HCEC 1CT (cell line): Measurements from ENCODE around the gene MSH2.
"Not testable (repeated sequence)": the region's sequence is repeated elsewhere in the genome, so short reads cannot be mapped to it uniquely, and the experiment has no call there.

Experiments used
- DNase-seq: peaks from one replicate; pipeline ENCODE4 v3.0.0-alpha.2; 2017

MSH2 gene

DNA sequence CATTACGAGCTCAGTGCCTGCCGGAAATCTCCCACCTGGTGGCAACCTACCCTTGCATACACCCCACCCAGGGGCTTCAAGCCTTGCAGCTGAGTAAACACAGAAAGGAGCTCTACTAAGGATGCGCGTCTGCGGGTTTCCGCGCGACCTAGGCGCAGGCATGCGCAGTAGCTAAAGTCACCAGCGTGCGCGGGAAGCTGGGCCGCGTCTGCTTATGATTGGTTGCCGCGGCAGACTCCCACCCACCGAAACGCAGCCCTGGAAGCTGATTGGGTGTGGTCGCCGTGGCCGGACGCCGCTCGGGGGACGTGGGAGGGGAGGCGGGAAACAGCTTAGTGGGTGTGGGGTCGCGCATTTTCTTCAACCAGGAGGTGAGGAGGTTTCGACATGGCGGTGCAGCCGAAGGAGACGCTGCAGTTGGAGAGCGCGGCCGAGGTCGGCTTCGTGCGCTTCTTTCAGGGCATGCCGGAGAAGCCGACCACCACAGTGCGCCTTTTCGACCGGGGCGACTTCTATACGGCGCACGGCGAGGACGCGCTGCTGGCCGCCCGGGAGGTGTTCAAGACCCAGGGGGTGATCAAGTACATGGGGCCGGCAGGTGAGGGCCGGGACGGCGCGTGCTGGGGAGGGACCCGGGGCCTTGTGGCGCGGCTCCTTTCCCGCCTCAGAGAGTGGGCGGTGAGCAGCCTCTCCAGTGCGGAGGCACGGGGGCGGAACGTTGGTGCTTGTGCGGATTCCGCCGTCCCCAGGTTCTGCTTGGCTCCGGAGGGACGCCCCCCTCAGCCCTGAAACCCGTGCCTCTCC is at the start of gene MSH2:
Gene MSH2, plus strand, starts transcription at position 352 of the 804 bp plus-strand sequence. Its CDS starts 36 bp downstream, at position 388.
- peak; percentile 92 for DNase-seq

DNA sequence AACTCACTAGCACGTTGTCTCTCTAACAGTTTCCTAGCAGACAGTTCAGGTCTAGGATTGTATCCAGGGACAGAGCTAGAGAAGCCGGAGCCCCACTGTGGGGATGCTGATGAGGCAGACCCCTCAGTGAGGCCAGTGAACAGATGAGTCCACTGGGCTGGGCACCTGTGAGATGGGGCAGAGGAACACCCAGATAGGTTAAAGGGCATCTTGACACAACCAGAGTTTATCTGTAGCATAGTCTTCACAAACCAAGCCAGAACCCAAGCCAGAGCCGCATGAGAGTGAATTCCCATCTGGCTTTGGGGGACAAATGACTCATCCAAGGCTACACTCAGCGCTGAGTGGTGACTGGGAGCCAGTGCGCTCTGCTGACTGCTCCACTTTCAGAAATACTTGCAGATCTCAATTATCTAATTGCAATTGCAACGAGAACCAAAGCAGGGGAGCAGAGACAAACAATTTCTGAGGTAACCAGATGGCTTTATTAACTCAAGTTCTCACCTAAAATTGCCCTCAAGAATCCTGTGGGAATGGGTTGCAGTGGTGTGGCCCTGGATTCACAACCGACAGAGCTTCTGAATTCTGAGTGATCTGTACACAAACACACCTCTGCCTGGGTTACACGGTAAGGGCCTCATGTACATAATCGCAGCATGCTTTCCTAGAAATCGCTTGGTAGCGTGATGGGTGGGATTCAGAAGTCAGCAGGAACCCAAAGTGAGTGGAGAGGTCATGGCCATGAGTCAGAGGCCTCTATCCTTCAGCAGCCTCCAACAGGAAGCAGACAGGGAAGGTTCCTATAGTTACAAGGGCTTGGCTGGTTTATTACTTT is 48.7 kb upstream of the MSH2 start:
- peak; percentile 50 for DNase-seq

DNA sequence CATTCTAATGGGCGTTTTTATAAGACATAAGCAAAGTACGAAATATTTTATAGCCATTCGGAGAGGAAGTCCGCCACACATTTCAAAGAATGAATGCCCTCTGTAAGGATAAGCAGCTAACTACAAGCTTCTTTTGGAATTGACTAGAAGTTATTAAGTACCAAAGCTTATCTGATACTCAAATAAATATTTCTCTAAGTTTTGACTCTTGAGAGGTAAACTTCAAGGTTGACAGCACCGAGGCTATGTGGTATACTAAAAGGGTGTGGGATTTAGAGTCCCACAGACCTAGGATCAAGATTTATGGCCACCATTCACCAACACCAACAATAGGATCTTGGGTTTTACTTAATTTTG is 48.1 kb upstream of the MSH2 start:
- no peak for DNase-seq

DNA sequence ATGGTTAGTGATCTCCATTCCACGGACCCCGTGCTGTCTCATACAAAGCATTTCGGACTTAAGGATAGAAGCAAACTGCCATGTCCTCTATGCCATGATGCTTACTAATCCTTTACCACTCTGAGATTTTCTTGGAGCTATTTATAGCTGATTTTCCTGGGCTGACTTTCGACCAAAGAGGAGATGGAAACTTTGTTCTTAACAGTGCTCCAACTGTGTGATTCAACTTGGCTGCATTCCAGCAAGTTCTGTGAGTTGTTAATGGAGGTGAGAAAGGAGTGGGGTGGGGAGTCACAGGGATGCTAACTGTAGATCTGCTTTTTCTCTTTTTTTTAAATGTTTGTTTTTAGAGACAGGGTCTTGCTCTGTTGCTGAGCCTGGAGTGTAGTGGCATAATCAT is 45.5 kb upstream of the MSH2 start:
- peak; percentile 22 for DNase-seq

DNA sequence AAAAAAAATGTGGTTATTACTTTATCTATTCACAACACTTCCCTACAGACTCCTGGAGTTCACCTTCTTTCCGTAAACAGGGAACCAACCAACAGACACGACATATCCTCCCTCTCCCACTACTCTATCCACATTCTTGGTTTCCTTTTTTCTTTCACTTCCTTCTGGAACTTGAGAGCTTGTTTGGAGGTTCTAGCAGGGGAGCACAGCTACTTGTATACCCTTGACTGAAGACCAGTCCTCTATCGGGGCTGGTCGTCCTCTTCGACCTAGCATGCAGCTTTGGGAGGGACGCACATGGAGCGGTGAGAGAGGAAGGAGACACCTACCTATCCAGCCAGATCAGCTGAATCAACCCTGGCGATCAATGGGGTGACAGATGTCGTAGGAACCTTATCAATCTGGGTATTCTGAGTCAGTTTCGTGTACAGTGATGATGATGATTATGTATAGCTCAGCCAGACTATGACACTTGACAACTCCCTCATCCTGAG is 43.5 kb upstream of the MSH2 start:
- no peak for DNase-seq

DNA sequence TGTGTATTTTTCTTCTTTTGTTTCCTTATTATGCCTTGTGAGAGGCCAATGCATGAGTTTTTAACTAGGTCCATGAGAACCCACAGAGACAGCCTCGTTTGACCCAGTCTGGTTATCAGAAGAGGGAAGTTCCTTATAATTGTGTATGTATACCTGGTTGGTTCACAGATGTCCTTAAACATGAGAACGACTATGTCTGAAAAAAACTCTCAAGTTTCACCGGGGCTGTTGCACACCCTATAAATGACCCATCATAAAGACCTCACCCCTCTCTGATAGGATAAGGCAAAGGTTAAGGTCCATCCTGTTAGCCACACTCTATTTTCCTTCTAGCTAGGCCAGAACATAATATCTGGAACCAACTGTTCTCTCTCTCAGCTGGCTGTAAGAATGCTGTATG is 42.7 kb upstream of the MSH2 start:
- no peak for DNase-seq

DNA sequence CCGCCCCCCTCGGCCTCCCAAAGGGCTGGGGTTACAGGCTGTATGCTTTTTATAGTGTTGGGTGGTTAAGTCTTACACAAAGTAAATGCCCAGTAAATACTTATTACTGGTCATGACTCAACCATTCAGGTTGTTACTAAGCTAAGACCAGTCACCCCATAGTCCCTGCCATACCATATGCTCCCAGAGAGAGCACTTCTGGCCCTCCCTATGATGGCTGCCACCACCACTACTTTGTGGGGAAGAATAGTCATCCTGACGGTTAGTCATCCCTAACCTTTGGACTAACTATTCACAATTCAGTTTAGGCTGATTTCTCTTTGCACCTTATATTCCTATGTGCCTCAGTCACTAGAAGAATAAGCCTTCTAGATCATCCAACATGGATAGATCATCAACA is 42.0 kb upstream of the MSH2 start:
- peak; percentile 92 for DNase-seq

DNA sequence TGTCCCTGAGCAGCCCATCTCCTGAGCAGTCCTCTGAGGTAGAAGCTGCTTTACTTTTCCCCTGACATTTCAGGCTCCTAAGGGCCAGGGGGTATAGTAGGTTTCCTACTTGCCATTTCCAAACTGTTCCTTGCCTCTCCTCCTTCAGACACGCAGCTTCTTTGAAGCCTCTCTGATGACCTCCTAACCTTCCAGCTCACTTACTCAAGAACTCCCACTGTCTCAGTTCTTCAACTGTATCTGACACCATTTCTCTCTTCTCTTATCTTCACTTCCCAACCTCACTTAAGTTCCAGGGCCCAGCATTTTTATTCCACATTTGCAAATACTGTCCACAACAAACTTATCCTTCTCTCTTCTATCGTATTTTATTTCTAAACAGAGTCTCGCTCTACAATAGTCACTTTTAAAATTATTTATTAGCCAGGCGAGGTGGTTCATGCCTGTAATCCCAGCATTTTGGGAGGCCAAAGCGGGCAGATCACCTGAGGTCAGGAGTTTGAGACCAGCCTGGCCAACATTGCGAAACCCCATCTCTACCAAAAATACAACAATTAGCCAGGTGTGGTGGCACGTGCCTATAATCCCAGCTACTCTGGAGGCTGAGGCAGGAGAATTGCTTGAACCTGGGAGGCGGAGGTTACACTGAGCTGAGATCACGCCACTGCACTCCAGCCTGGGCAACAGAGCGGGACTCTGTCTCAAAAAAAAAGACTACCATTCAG is 41.3 kb upstream of the MSH2 start:
- not testable (repeated sequence) for DNase-seq

DNA sequence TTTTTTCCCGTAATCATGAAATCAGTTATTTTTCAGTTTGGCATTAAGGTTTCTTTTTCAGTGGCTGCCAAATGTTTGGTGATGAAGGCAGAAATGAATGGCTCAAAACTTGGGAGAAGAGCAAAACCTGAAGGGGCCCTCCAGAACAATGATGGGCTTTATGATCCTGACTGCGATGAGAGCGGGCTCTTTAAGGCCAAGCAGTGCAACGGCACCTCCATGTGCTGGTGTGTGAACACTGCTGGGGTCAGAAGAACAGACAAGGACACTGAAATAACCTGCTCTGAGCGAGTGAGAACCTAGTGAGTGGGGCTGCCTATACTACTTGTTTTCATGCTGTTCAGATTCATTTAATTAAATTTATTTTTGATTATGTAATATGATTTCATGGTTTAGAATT is 29.2 kb upstream of the MSH2 start:
- no peak for DNase-seq

DNA sequence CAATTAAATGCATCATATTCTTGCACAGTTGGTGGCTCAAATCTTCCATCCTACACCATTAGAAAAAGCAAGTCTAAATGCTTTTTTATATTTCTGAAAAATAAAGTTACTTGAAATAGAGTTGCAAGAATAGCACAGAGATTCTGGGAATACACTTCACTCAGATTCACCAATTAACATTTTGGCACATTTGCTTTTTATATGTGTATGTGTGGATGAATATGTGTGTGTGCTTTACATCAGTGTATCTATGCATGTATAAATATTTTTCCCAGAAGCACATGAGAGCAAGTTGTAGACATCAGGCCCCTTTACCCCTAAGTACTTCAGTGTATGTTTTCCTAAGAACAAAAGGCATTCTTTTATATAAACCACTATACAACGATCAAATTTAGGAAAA is 27.6 kb upstream of the MSH2 start:
- no peak for DNase-seq

DNA sequence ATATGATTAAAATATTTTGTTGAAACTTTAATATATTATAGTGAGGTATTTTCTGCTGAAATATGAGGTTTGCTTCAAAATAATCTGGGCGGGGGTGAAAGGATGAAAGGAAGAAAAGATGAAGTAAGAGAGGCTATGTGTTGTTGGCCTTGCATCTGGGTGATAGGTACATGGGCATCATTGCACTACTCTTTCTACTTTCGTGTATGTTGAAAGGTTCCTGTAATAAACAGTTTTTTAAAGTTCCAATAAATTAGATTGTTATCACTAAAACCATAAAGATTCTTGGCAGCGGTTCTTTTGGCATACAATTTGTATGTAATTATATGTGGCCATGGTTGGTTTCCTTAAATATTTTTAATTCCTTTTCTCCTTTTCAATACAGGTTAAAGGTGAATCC is 23.6 kb upstream of the MSH2 start:
- DNase-seq: no peak

DNA sequence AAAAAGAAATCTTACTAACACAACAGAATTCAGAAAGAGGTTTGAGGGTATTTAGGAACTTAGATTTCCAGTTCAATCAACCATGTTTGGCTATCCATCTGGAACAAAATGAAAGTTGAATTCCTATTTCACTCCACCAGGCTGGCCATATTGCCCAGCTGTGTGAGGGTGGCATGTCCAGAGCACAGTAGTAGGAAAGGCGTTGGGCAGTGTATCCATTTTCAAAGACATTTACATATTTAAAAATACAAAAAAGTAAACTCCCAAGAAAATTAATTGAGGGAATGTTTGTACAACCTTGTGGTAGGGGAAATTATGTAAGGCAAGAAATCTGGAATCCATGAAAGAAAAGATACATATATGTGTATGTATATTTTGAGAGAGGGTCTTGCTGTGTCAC is 21.5 kb upstream of the MSH2 start:
- DNase-seq: no peak

DNA sequence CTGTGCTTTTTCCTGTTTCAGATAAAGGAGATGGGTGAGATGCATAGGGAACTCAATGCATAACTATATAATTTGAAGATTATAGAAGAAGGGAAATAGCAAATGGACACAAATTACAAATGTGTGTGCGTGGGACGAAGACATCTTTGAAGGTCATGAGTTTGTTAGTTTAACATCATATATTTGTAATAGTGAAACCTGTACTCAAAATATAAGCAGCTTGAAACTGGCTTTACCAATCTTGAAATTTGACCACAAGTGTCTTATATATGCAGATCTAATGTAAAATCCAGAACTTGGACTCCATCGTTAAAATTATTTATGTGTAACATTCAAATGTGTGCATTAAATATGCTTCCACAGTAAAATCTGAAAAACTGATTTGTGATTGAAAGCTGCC is 16.4 kb upstream of the MSH2 start:
- DNase-seq: no peak

DNA sequence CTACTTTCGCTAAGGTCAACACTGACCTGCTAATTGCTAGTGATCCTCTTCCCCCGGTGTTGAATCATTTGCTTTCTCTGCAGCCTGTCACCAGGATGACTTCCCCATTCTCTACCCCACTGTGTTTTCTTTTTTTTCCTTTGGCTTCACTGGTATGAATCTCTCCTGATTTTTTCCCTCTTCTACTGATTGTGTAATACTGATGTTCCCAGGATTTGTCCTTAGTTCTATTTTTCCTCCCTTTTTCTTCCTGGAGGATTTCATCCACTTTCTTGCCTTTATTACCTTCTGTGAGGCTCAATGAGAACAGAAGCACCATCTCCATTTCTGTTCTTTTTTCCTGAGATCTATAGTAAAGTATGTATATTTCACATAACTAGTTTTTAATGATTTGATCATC is 14.1 kb upstream of the MSH2 start:
- DNase-seq: no peak

DNA sequence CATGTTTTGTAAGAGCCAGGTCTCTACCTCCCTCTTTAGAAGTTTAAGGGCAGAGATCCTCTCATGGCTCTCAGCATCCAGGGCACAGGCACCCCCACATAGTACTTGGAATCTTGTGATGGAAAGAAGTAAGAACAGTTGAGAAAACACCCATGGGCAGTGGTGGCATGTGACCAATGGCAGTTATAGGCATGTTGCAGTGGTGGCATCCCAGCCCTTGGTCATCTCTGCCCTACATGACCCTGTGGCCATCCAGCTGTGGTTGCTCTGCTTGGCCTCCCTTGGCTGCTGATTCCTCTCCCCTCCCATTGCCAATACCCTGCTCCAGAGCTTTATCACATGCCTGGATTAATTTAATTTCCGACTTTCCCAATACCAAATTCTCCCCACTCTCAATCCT is 13.3 kb upstream of the MSH2 start:
- no peak for DNase-seq

DNA sequence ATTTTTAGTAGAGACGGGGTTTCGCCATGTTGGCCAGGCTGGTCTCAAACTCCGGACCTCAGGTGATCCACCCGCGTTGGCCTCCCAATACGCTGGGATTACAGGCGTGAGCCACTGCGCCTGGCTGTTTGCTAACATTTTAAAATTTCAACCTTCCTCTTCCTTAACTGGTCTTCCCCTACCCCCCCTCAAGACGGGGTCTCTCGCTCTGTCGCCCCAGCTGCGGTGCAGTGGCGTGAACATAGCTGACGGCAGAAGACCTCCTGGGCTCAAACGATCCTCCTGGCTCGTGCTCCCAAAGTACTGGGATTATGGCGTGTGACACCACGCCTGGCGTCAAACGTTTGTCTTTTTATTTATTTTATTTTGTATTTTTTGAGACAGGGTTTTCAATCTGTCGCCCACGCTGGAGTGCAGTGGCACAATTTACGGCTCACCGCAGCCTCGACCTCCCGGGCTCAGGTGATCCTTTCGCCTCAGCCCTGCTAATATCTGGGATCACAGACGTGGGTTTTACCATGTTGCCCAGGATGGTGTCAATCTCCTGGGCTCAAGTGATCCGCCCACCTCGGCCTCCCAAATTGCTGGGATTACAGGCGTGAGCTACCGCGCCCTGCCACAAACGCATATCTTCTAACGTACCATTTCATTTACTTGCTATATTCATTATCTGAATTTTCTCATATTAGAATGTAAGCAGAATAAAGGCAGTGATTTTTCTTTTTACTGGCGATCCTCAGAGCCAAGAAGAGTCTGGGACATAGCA is 984 bp upstream of the MSH2 start:
- DNase-seq: no peak

DNA sequence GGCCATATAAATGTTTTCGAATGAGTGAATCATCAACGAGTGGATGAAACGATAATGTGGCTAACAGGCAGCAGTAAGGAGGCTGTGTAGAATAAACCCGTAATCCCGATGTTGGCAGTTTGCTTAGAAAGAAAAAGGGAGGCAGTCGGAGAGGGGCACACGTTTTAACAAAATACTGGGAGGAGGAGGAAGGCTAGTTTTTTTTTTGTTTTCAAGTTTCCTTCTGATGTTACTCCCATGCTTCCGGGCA is 476 bp upstream of the MSH2 start:
- DNase-seq: peak; percentile 6

DNA sequence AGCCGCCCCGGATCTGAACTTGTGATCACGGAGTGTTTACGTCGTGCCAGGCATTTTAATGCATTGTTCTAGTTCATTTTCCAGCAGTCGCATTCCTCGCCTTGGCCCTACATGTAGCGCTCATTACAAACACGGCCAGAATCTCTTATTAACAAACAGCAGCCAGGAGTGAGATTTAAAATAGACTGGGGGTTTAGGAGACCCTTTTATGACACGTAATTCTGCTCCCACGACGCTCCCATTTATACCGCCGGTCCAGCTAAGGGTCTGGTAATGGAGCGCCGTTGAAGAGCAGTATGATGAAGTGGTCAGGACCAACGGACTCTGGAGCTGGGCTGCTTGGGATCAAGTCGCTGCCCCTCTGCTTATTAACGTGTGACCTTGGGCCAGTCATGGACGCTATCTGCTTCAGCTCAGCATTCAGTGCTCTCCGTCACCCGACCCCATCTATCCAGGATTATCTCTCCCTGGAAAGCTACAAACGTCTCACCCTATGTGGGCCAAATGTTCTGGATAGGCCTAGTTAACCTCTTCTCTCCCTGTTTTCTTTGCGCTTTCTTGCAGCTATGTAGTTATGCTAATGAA is 745 bp downstream of the MSH2 start:
- no peak for DNase-seq

DNA sequence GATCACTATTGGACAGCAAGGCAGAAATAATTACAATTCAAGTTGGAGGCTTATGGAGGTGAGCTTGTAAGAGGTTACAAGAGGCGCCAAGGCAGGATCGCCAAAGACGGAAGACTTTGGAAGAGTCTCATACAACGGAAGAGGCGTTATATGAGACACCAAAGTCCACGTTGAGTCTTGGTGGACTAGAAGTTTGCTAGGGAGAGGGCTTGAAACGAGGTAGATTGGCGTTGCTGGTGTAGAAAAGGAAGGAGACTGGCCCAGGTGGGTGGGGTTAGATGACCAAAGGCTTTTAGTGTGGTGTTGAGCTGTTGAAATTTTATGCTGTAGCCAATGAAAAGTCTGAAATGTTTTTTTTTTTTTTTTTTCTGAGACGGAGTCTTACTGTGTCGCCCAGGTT is 1.4 kb downstream of the MSH2 start:
- DNase-seq: no peak

DNA sequence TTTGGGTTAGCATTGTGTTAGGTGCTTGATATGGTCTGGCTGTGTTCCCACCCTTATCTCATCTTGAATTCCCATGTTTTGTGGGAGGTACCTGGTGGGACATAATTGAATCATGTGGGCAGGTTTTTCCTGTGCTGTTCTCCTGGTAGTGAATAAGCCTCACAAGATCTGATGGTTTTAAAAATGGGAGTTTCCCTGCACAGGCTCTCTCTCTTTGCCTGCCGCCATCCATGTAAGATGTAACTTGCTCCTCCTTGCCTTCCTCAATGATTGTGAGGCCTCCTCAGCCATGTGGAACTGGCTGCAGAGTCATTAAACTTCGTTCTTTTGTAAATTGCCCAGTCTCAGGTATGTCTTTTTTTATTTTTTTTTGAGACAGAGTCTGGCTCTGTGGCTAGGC is 2.8 kb downstream of the MSH2 start:
- DNase-seq: no peak

DNA sequence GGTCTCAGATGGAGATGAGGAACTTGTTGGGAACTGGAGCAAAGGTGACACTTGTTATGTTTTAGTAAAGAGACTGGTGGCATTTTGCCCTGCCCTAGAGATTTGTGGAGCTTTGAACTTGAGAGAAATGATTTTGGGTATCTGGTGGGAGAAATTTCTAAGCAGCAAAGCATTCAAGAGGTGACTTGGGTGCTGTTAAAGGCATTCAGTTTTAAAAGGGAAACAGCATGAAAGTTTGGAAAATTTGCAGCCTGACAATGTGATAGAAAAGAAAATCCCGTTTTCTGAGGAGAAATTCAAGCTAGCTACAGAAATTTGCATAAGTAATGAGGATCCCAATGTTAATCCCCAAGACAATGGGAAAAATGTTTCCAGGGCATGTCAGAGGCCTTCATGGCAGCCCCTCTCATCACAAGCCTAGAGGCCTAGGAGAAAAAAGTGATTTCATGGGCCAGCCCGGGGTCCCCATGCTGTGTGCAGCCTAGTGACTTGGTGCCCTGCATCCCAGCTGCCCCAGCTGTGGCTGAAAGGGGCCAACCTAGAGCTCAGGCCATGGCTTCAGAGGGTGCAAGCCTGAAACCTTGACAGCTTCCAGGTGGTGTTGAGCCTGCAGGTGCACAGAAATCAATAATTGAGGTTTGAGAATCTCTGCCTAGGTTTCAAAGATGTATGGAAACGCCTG is 3.8 kb downstream of the MSH2 start:
- not testable (repeated sequence) for DNase-seq

DNA sequence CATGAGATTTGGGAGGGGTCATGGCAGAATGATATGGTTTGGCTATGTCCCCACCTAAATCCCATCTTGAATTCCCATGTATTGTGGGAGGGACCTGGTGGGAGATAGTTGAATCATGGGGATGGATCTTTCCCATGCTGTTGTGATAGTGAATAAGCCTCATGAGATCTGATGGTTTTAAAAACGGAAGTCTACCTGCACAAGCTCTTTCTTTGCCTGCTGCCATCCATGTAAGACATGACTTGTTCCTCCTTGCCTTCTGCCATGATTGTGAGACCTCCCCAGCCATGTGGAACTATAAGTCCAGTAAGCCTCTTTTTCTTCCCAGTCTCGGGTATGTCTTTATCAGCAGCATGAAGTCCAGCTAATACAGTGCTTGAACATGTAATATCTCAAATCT is 5.0 kb downstream of the MSH2 start:
- DNase-seq: not testable (repeated sequence)
